Suprapubic skin (tissue), 4 donors: Measurements from ENCODE around the gene NELL1. TPM values are rescaled to one million over a fixed set of nuclear protein-coding genes. Genes with fewer than 3 reads are reported as not detected.

Experiments
- DNase-seq, 2 donors: peaks; one replicate each; pipeline ENCODE4 v3.0.0-alpha.2; 2019; ENCODE audit warnings: low spot score in 2 of 2
- H3K27ac ChIP-seq: fragments of 200-600 bp; sonication (generic); one replicate; pipeline ENCODE4 v1.5.1; 2019
- H3K27me3 ChIP-seq: fragments of 200-600 bp; sonication (generic); one replicate; pipeline ENCODE4 v1.5.1; 2019
- H3K36me3 ChIP-seq: fragments of 200-600 bp; sonication (generic); one replicate; pipeline ENCODE4 v1.5.1; 2019
- H3K4me1 ChIP-seq: fragments of 200-600 bp; sonication (generic); one replicate; pipeline ENCODE4 v1.5.1; 2019
- H3K4me3 ChIP-seq: fragments of 200-600 bp; sonication (generic); one replicate; pipeline ENCODE4 v1.5.1; 2019; ENCODE audit warnings: mild to moderate bottlenecking
- H3K9me3 ChIP-seq: fragments of 200-600 bp; sonication (generic); one replicate; pipeline ENCODE4 v1.5.1; 2019
- EP300 ChIP-seq: sonication (generic); formaldehyde crosslinking; IDR thresholded peaks from one replicate; pipeline ENCODE4 v1.6.1; 2017; ENCODE audit warnings: antibody characterized with exemption
- POLR2A ChIP-seq, 2 donors: fragments of 450-650 bp; IDR thresholded peaks; one replicate each; pipeline ENCODE4 v1.6.1; 2017; ENCODE audit warnings: antibody characterized with exemption in 2 of 2, mild to moderate bottlenecking in 2 of 2, moderate library complexity in 2 of 2
- POLR2AphosphoS5 ChIP-seq, 3 donors: sonication (generic); formaldehyde crosslinking; IDR thresholded peaks; one replicate each; pipeline ENCODE4 v1.6.1; 2017; ENCODE audit warnings: antibody characterized with exemption in 3 of 3
- WGBS: methylation state at CpG from one replicate; pipeline ENCODE4 v1.1.5; 2018; 5-methylcytosine and 5-hydroxymethylcytosine counted together
- total RNA-seq, 4 donors: library from RNA; depleted of rRNA; stranded (reverse); fragments of >200 nt; gene quantifications; one replicate each; pipeline ENCODE4 v1.1.0, GENCODE V29; 2016
- TF ChIP-seq, protein P1 (sequence below), 2 donors: fragments of 200-600 bp in 1 of 2; fragments of 450-650 bp in 1 of 2; sonication (generic) in 1 of 2; IDR thresholded peaks; one replicate each; pipeline ENCODE4 v1.5.1; 2016 to 2019; ENCODE audit warnings: antibody characterized with exemption in 2 of 2, mild to moderate bottlenecking in 1 of 2, moderate library complexity in 1 of 2

Gene NELL1
- total RNA-seq, 4 donors from 2014 or later = 0.18 to 3.9 TPM; not detected in 2

GRCh38 chr11:21514316-21514715 is 844.9 kb downstream of the NELL1 start:
- no peaks in the 10 kb centered on the region for H3K36me3 ChIP-seq
- no peaks in the 10 kb centered on the region for H3K4me1 ChIP-seq
- DNase-seq = no peak
- no peak overlapping the region for H3K4me3 ChIP-seq
- no peak for TF ChIP-seq POLR2AphosphoS5 (IDR thresholded peaks at IDR 0.05)
- TF ChIP-seq, protein P1, sequence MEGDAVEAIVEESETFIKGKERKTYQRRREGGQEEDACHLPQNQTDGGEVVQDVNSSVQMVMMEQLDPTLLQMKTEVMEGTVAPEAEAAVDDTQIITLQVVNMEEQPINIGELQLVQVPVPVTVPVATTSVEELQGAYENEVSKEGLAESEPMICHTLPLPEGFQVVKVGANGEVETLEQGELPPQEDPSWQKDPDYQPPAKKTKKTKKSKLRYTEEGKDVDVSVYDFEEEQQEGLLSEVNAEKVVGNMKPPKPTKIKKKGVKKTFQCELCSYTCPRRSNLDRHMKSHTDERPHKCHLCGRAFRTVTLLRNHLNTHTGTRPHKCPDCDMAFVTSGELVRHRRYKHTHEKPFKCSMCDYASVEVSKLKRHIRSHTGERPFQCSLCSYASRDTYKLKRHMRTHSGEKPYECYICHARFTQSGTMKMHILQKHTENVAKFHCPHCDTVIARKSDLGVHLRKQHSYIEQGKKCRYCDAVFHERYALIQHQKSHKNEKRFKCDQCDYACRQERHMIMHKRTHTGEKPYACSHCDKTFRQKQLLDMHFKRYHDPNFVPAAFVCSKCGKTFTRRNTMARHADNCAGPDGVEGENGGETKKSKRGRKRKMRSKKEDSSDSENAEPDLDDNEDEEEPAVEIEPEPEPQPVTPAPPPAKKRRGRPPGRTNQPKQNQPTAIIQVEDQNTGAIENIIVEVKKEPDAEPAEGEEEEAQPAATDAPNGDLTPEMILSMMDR (IDR thresholded peaks at IDR 0.05) = peak in 1 of 2 donors; percentile 33
- no peaks in the 10 kb centered on the region for H3K9me3 ChIP-seq
- WGBS = 43% methylated on average over 3 of the region's 3 CpGs
- H3K27ac ChIP-seq = no peak overlapping the region
- no peaks in the 10 kb centered on the region for H3K27me3 ChIP-seq

- Histone ChIP-seq H3K9me3 (no peaks in the 10 kb centered on the region), H3K27me3 (no peaks in the 10 kb centered on the region), H3K27ac (no peak overlapping the region), H3K4me3 (no peak overlapping the region), H3K4me1 (no peaks in the 10 kb centered on the region), H3K36me3 (no peaks in the 10 kb centered on the region)
- 32% methylated on average over 1 of the region's 1 CpG for WGBS
- no peak for TF ChIP-seq POLR2AphosphoS5 (IDR thresholded peaks at IDR 0.05)
- TF ChIP-seq EP300 = no peak
- TF ChIP-seq, protein P1 (IDR thresholded peaks at IDR 0.05) = no peak
- TF ChIP-seq POLR2A (IDR thresholded peaks at IDR 0.05) = no peak
- no peak for DNase-seq
Observed at GRCh38 chr11:21520244-21520643, 850.9 kb downstream of the NELL1 start.

DNA sequence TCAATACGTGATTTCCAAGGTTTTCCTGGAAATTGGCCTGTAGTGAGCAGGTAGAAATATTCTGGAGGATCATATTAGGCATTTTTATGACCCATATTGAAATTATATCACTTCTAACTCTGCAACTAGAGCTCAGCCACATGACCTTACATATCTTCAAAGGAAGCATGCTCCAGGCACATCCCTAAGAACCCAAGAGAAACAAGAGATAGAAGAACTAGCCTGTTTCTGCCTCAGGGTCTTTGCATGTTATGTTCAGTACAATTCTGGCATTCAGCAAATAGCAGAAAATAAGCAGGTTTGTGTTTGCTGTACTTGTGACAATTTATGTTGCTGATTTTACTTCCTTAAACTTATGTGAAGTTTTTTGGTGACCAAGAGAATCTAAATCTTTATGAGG is 859.8 kb downstream of the NELL1 start:
- Histone ChIP-seq H3K4me1 (no peaks in the 10 kb centered on the region), H3K36me3 (no peaks in the 10 kb centered on the region), H3K4me3 (no peak overlapping the region), H3K9me3 (no peaks in the 10 kb centered on the region), H3K27me3 (no peaks in the 10 kb centered on the region), H3K27ac (no peak overlapping the region)
- WGBS = 32% methylated on average over 1 of the region's 1 CpG
- no peak for DNase-seq
- TF ChIP-seq POLR2A (IDR thresholded peaks at IDR 0.05) (no peak), EP300 (no peak), POLR2AphosphoS5 (IDR thresholded peaks at IDR 0.05) (no peak)
- TF ChIP-seq, protein P1 (IDR thresholded peaks at IDR 0.05) = no peak

GRCh38 chr11:21534288-21534687 is 864.9 kb downstream of the NELL1 start:
- Histone ChIP-seq H3K36me3 (no peaks in the 10 kb centered on the region), H3K4me3 (no peak overlapping the region), H3K9me3 (no peaks in the 10 kb centered on the region), H3K27me3 (no peaks in the 10 kb centered on the region), H3K27ac (no peak overlapping the region), H3K4me1 (no peaks in the 10 kb centered on the region)
- WGBS = 71% methylated on average over 5 of the region's 5 CpGs
- TF ChIP-seq, protein P1 (IDR thresholded peaks at IDR 0.05) = no peak
- no peak for TF ChIP-seq POLR2A (IDR thresholded peaks at IDR 0.05)
- no peak for TF ChIP-seq EP300
- TF ChIP-seq POLR2AphosphoS5 (IDR thresholded peaks at IDR 0.05) = no peak
- DNase-seq = no peak

GRCh38 chr11:21537980-21538379 is 868.6 kb downstream of the NELL1 start:
- TF ChIP-seq EP300 (no peak), POLR2AphosphoS5 (IDR thresholded peaks at IDR 0.05) (no peak), POLR2A (IDR thresholded peaks at IDR 0.05) (no peak)
- TF ChIP-seq, protein P1 (IDR thresholded peaks at IDR 0.05) = no peak
- Histone ChIP-seq H3K27me3 (no peaks in the 10 kb centered on the region), H3K4me3 (no peak overlapping the region), H3K9me3 (no peaks in the 10 kb centered on the region), H3K4me1 (no peaks in the 10 kb centered on the region), H3K27ac (no peak overlapping the region), H3K36me3 (no peaks in the 10 kb centered on the region)
- no peak for DNase-seq
- 80% methylated on average over 1 of the region's 1 CpG for WGBS
